Measurements from ENCODE around the gene WASL. TPM values are rescaled to one million over a fixed set of nuclear protein-coding genes. Genes with fewer than 3 reads are reported as not detected.

The WASL gene
- total and polyA plus RNA-seq, 10 of the 15 experiments (the other 5 are each of a cell fraction or from before 2014, with no cell fraction given): 2.0 to 6.4 (median 3.5) TPM

GRCh38 chr7:123787220-123788007 is 38.6 kb upstream of the WASL start (continued):
- no peak for TF ChIP-seq ZBTB40 (IDR thresholded peaks at IDR 0.05; ENCODE audit: borderline replicate concordance)

GRCh38 chr7:123784263-123784662 is 35.5 kb upstream of the WASL start:
- intact Hi-C loops (cut with micrococcal nuclease; ENCODE audit: unreplicated experiment): no loop called here
- FAIRE-seq: no peak
- no peak overlapping the region for H3K4me2 ChIP-seq (ENCODE audit: control insufficient read depth, insufficient read depth)
- no peaks in the 10 kb centered on the region for H3K79me2 ChIP-seq (ENCODE audit: control insufficient read depth, insufficient read depth, low read length)
- H3K27ac ChIP-seq (ENCODE audit: control insufficient read depth, insufficient read depth): no peak overlapping the region
- H2AFZ ChIP-seq (ENCODE audit: control insufficient read depth, low read depth, low read length): no peak overlapping the region
- BruUV-seq (replicated peaks): no TSS peak
- H3K27me3 ChIP-seq (replicated peaks in 1 of 2; ENCODE audit: control insufficient read depth in 2 of 2, insufficient read depth in 2 of 2, low read length in 1 of 2): no peaks in the 10 kb centered on the region
- no peak overlapping the region for H3K9ac ChIP-seq (ENCODE audit: control insufficient read depth, insufficient read depth, low read length)
- RAD21 ChIA-PET (ENCODE audit: unreplicated experiment): no interaction called here
- H3K4me1 ChIP-seq (ENCODE audit: control insufficient read depth, insufficient read depth, low read length): no peaks in the 10 kb centered on the region
- POLR2A ChIA-PET: no interaction called here
- H3K36me3 ChIP-seq (ENCODE audit: control insufficient read depth in 2 of 2, insufficient read depth in 2 of 2, low read length in 1 of 2): no peaks in the 10 kb centered on the region
- H3K9me3 ChIP-seq (replicated peaks; ENCODE audit: control insufficient read depth, insufficient read depth, low read length): no peaks in the 10 kb centered on the region
- in situ Hi-C loops (cut with MboI): no loop called here
- H3K4me3 ChIP-seq: no peak overlapping the region
- no peak for ATAC-seq
- CTCF ChIA-PET: interaction anchor here (1.4 kb wide), 1 partner anchor 14 kb away, joined by 5 read pairs; no protein-coding TSS in a partner anchor
- no peak for DNase-seq (ENCODE audit: low read depth, low spot score)
- SMC1A ChIA-PET (ENCODE audit: uncharacterized antibody, unreplicated experiment): interaction anchor here (0.9 to 1.3 kb wide), 3 partner anchors 9 to 51 kb away, joined by 3 to 7 read pairs (median 3); no protein-coding TSS in a partner anchor
- no peaks in the 10 kb centered on the region for H4K20me1 ChIP-seq (ENCODE audit: control insufficient read depth, insufficient read depth)
- no peak for TF ChIP-seq BRCA1 (IDR thresholded peaks at IDR 0.05; ENCODE audit: low read depth, low read length)
- no peak for TF ChIP-seq ZBED1 (IDR thresholded peaks at IDR 0.05; ENCODE audit: borderline replicate concordance)
- no peak for TF ChIP-seq BHLHE40 (IDR thresholded peaks at IDR 0.05; ENCODE audit: borderline replicate concordance in 1 of 2, low read depth in 2 of 2, low read length in 1 of 2)
- no peak for TF ChIP-seq JUNB (IDR thresholded peaks at IDR 0.05)
- TF ChIP-seq BACH1 (IDR thresholded peaks at IDR 0.05; ENCODE audit: borderline replicate concordance): no peak
- TF ChIP-seq MTA3 (IDR thresholded peaks at IDR 0.05; ENCODE audit: borderline replicate concordance, low read length): no peak
- no peak for TF ChIP-seq EED (IDR thresholded peaks at IDR 0.05; ENCODE audit: low read depth)
- TF ChIP-seq DPF2 (IDR thresholded peaks at IDR 0.05): no peak
- no peak for TF ChIP-seq PML (IDR thresholded peaks at IDR 0.05; ENCODE audit: low read length)
- TF ChIP-seq PKNOX1 (IDR thresholded peaks at IDR 0.05): no peak
- no peak for TF ChIP-seq CHD4 (IDR thresholded peaks at IDR 0.05)
- TF ChIP-seq, protein P1, sequence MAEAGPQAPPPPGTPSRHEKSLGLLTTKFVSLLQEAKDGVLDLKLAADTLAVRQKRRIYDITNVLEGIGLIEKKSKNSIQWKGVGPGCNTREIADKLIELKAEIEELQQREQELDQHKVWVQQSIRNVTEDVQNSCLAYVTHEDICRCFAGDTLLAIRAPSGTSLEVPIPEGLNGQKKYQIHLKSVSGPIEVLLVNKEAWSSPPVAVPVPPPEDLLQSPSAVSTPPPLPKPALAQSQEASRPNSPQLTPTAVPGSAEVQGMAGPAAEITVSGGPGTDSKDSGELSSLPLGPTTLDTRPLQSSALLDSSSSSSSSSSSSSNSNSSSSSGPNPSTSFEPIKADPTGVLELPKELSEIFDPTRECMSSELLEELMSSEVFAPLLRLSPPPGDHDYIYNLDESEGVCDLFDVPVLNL (IDR thresholded peaks at IDR 0.05; ENCODE audit: low read depth, low read length): no peak
- TF ChIP-seq NFYB (IDR thresholded peaks at IDR 0.05; ENCODE audit: insufficient read depth, low read depth, low read length): no peak
- TF ChIP-seq, protein P2, sequence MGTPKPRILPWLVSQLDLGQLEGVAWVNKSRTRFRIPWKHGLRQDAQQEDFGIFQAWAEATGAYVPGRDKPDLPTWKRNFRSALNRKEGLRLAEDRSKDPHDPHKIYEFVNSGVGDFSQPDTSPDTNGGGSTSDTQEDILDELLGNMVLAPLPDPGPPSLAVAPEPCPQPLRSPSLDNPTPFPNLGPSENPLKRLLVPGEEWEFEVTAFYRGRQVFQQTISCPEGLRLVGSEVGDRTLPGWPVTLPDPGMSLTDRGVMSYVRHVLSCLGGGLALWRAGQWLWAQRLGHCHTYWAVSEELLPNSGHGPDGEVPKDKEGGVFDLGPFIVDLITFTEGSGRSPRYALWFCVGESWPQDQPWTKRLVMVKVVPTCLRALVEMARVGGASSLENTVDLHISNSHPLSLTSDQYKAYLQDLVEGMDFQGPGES (IDR thresholded peaks at IDR 0.05): no peak
- TF ChIP-seq ZNF622 (IDR thresholded peaks at IDR 0.05): no peak
